ENCODE data around the gene SPIN1.

SPIN1 gene

GRCh38 chr9:88468226-88468625 is 80.0 kb downstream of the SPIN1 start:
- in situ Hi-C loops (cut with MboI; ENCODE audit: low pct_unique_long_range_greater_than_20kb, low sequenced_read_pairs) = no loop called here
- no peak for DNase-seq

DNA sequence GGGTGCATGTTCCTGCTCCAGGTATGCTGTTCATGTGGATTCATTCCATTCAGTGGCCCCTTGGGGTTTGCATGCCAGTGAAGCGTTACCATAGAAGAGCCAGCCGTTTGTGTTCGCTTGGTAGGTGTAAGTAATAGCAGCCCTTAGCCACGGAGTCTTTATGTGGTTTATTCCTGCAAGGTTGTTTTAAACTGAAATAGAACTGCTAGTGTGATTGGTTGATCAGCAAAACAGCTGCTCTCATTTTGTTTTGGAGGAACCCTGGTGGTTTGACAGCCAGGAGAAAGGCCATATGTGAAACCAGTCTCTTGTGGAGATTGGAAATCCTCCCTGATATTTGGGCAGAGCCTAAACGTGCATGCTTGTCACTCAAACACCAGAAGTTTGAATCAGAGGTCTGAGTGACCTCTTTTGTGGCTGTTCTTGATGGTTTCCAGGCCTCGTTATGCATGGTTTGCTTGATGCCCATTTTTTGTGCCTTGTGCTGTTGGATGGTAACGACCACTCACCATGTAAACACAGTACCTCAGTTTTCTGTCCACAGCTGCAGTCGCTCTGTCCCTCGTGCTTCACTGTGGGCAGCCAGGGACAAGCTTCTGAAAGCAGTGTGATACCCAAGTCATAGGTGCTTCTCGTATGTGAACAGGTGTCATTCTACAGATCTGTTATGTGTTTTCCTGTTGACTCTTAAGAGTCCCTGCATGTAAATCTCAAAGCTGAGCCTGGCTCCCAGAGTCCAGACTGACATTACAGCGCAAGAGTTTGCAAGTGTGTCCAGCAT is 88.4 kb downstream of the SPIN1 start:
- no peak for DNase-seq

GRCh38 chr9:88477300-88477751 is 89.1 kb downstream of the SPIN1 start:
- in situ Hi-C loops (cut with MboI; ENCODE audit: low pct_unique_long_range_greater_than_20kb, low sequenced_read_pairs) = no loop called here

More for the DNA sequence above, 88.4 kb downstream of the SPIN1 start:
- in situ Hi-C loops (cut with MboI; ENCODE audit: low pct_unique_long_range_greater_than_20kb, low sequenced_read_pairs) = no loop called here

GRCh38 chr9:88478246-88478645 is 90.0 kb downstream of the SPIN1 start:
- in situ Hi-C loops (cut with MboI; ENCODE audit: low pct_unique_long_range_greater_than_20kb, low sequenced_read_pairs) = no loop called here
- DNase-seq = no peak

More at GRCh38 chr9:88477300-88477751, 89.1 kb downstream of the SPIN1 start:
- DNase-seq = no peak

- in situ Hi-C loops (cut with MboI; ENCODE audit: low pct_unique_long_range_greater_than_20kb, low sequenced_read_pairs) = no loop called here
- no peak for DNase-seq
Observed at GRCh38 chr9:88481933-88482332, 93.7 kb downstream of the SPIN1 start.

DNA sequence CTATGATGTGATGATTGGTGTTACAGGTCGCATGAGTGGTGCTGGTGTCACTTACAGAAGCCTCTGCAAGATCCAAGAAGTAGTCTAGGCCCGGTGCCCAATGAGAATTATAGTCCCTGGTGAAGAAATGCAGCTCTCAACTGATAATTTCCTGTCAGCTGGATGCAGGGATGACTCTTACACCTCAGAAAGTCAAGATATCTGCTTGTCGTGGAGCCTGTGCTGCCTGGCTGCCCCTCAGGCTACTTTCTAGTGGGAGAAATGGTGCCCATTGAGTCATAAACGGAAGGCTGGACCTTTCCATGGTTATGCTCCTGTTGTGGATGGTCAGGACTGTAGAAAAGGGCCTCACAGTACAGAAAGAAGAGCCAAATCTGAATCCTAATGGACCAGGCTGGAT is 99.9 kb downstream of the SPIN1 start:
- in situ Hi-C loops (cut with MboI; ENCODE audit: low pct_unique_long_range_greater_than_20kb, low sequenced_read_pairs) = no loop called here

DNA sequence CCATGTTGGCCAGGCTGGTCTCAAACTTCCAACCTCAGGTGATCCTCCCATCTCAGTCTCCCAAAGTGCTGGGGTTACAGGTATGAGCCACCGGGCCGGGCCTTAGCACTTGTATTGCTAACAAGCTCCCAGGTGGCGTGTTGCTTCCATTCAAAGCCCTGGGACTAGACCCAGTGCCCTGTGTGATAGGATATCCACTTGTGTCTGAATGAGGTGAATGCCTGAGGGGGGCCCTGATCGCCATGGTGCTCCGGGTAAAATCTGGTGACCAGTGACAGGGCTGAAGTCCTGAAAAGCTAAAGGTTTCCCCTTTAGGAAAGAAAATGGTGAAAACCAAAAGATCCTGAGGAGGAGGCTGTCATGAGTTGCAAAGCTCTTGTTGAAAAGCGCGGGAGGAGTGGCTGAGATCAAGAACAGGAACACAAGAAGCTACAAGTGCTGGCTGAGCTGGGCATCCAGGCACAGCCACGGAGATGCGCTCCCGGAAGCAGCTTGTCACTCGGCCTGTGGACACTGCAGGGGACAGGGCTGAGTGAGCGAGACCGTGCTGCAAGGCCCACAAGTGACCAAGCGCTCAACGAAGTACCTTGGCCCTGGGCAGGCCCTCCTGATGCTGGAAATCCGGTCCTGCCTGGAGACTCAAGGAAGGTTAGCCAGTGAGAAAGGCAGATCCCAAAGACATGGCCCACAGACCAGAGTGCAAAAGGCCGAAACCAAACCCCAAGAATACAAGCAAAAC is 106.9 kb downstream of the SPIN1 start:
- DNase-seq = no peak
- in situ Hi-C loops (cut with MboI; ENCODE audit: low pct_unique_long_range_greater_than_20kb, low sequenced_read_pairs) = no loop called here

More for the DNA sequence above, 99.9 kb downstream of the SPIN1 start:
- DNase-seq = no peak

DNA sequence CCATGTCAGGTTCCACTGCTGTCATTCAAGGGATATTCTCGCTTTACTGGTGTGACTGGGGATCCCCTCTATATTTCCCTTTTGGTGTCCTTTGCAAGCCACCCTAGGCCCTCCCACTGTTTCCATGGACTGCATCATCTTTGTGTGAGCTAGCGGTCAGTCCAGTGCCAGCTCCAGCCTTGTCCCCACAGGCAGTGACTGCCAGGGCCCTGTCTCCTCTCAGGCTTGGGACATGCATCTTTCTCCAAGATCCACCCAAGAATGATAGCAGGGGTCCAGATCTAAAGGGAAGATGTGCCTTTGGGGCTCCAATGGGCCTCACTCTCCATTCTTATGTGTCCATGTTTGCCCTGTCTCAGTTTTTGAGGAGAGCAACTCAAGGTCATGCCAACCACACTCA is 109.0 kb downstream of the SPIN1 start:
- in situ Hi-C loops (cut with MboI; ENCODE audit: low pct_unique_long_range_greater_than_20kb, low sequenced_read_pairs) = no loop called here
- DNase-seq = no peak

DNA sequence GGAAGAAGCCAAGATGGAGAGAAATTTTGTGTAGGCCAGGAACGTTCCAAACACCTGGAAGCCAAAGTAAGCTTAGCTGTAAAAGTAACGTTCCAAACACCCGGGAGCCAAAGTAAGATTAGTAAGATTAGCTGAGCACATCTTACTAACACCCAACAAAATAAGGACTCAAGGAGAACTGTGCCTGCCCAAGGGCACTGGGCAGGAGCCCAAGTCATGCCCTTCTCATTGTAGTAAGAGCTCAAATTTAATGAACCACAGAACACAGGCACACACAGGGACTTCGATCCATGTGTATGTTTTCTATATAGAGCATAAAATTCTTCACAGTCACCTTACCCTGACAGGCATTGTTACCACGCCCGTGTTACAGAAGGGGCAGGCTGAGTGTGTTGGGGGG is 110.6 kb downstream of the SPIN1 start:
- no peak for DNase-seq
- in situ Hi-C loops (cut with MboI; ENCODE audit: low pct_unique_long_range_greater_than_20kb, low sequenced_read_pairs) = no loop called here

DNA sequence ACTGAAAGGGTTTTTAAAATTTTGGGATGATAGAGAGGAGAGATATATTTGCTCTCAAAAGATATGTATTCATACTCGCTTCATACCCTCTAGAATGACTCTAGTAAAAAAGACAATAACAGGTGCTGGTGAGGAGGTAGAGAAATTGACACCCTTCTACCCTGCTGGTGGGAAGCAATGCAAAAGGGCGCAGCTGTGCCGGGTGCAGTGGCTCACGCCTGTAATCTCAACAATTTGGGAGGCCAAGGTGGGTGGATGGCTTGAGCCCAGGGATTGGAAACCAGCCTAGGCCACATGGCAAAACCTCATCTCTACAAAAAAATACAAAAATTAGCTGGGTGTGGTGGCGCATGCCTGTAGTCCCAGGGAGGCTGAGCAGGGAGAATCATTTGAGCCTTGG is 112.8 kb downstream of the SPIN1 start:
- in situ Hi-C loops (cut with MboI; ENCODE audit: low pct_unique_long_range_greater_than_20kb, low sequenced_read_pairs) = no loop called here
- no peak for DNase-seq

DNA sequence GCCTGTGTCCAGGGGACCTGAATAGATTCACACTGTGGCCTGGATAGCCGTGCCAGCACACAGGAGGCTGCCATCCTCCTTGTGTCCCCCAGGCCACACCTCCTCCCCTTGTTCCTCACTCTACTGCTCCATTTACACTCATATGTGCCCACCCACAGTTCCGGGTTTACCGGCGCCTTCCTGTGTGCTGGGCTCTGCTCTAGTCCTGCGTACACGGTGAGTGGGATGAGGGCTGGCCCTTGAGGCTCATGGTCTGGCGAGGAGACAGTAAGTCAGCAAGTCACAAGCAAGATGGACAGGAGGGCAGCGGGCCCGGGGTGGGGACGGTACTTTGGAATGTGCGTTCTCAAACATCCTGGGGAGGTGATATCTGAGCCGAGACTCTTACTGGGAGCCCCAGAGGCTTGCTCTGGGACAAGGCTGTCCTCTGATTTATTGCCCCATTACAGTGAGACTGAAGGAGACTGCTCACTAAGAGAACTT is 114.3 kb downstream of the SPIN1 start:
- in situ Hi-C loops (cut with MboI; ENCODE audit: low pct_unique_long_range_greater_than_20kb, low sequenced_read_pairs) = no loop called here
- no peak for DNase-seq

GRCh38 chr9:88503081-88503844 is 115.0 kb downstream of the SPIN1 start:
- in situ Hi-C loops (cut with MboI; ENCODE audit: low pct_unique_long_range_greater_than_20kb, low sequenced_read_pairs) = no loop called here
- DNase-seq = no peak

- in situ Hi-C loops (cut with MboI; ENCODE audit: low pct_unique_long_range_greater_than_20kb, low sequenced_read_pairs) = no loop called here
- DNase-seq = no peak
Observed at GRCh38 chr9:88503845-88504764, 115.9 kb downstream of the SPIN1 start.

GRCh38 chr9:88508326-88508725 is 120.1 kb downstream of the SPIN1 start:
- in situ Hi-C loops (cut with MboI; ENCODE audit: low pct_unique_long_range_greater_than_20kb, low sequenced_read_pairs) = no loop called here
- no peak for DNase-seq

DNA sequence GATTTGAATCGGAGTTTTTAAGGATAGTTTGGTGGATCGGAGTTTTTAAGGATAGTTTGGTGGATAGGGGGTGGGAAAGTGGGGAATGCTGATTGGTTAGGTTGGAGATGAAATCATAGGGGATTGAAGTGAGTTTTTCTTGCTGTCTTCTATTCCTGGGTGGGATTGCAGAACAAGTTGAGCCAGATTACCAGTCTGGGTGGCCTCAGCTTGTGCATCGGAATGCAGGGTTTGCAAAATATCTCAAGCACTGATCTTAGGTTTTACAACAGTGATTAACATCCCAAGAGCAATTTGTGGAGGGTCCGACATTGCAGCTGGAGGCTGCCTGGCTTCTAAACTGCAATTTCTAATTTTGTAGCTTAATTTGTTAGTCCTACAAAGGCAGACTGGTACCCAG is 123.7 kb downstream of the SPIN1 start:
- no peak for DNase-seq
- in situ Hi-C loops (cut with MboI; ENCODE audit: low pct_unique_long_range_greater_than_20kb, low sequenced_read_pairs) = no loop called here

DNA sequence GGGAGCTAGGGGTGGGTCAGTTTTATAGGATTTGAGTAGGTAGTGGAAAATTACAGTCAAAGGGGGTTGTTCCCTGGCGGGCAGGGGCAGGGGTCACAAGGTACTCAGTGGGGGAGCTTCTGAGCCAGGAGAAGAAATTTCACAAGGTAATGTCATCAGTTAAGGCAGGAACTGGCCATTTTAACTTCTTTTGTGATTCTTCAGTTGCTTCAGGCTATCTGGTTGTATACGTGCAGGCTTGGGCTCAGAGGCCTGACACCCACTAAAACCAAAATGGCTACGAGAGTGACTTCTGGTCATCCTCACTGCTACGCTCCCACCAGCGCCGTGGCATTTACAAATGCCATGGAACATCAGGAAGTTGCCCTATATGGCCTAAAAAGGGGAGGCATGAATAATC is 126.0 kb downstream of the SPIN1 start:
- in situ Hi-C loops (cut with MboI; ENCODE audit: low pct_unique_long_range_greater_than_20kb, low sequenced_read_pairs) = no loop called here
- DNase-seq = no peak

GRCh38 chr9:88521308-88521707 is 133.1 kb downstream of the SPIN1 start:
- DNase-seq = peak; percentile 39
- in situ Hi-C loops (cut with MboI; ENCODE audit: low pct_unique_long_range_greater_than_20kb, low sequenced_read_pairs) = no loop called here

DNA sequence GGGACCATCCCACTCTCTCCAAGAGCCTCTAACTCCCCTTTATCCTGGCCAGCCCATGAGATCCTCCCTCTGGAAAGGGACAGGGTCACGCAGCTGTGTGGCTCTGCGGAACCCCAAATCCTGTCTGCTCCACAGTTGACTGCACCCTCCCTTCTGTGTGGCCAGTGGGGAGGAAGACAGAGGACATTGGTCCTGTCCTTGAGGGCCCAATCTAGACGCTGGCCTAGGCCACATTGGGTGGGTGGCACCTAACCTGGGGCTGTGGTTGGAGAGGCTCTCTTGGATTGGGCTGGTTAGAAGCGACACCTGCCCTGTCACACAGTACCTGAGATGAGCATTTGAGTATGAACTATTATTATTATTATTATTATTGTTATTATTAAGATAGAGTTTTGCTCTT is 134.1 kb downstream of the SPIN1 start:
- no peak for DNase-seq
- in situ Hi-C loops (cut with MboI; ENCODE audit: low pct_unique_long_range_greater_than_20kb, low sequenced_read_pairs) = no loop called here

GRCh38 chr9:88523056-88523455 is 134.8 kb downstream of the SPIN1 start:
- in situ Hi-C loops (cut with MboI; ENCODE audit: low pct_unique_long_range_greater_than_20kb, low sequenced_read_pairs) = no loop called here
- no peak for DNase-seq
